ENCODE data around the gene SYNJ1.
"Not testable (repeated sequence)": the region's sequence is repeated elsewhere in the genome, so short reads cannot be mapped to it uniquely, and the experiment has no call there.

SYNJ1 gene

DNA sequence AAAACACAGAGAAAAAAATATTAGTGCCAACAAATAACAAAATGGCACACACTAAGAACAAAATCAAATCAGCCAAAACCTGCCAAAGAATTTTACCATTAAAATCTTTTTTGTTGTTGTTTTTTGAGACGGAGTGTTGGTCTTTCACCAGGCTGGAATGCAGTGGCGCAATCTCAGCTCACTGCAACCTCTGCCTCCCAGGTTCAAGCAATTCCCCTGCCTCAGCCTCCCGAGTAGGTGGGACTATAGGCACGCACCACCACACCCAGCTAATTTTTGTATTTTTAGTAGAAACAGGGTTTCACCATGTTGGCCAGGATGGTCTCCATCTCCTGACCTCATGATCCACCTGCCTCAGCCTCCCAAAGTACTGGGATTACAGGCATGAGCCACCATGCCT, 8.3 kb upstream of the SYNJ1 start:
- DNase-seq: not testable (repeated sequence)

DNA sequence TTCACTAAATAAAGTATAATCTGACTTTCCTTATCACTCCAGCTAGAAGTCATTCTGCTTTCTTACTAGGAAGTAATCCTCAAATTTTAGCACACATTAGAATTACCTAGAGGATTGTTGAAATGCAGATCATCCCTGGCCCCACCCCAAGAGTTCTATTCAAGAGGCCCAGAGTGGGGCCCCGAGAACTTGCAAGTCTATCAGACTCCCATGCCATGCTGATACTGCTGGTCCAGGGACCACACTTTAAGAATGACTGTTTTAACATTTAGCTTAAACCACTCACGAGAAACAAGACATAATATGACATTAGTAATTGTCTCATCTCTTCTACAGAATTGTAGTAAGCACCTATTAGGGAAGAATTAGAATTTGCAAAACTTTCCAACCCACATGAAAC, 7.7 kb upstream of the SYNJ1 start:
- DNase-seq: no peak

DNA sequence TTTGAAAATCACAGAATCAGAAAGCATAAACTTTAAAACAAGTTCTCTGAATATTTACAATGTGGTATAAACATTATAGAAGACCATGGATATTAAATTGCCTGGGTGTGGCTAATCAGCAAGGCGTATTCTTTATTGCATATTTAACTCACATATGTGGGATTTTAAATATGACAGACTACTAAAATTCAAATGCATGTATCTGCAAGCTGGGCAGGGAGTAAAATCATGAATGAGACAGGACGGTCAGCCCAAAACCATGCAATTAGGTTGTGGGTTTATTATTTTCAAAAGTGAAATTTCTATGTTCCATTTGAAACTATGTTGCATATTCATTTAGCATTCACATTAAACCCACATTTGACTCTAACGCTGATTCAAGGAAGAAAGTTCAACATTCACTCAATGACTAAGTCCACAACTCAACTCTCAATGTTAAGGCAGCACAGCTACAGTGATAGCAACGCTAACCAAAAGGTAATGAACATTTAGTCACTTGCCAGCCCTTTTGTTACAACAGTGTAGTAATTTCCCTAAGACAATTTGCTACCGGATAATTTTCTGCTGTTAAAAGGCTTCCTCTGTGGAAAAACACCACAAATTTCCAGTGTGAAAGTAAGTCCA, 6.3 kb upstream of the SYNJ1 start:
- DNase-seq: no peak

DNA sequence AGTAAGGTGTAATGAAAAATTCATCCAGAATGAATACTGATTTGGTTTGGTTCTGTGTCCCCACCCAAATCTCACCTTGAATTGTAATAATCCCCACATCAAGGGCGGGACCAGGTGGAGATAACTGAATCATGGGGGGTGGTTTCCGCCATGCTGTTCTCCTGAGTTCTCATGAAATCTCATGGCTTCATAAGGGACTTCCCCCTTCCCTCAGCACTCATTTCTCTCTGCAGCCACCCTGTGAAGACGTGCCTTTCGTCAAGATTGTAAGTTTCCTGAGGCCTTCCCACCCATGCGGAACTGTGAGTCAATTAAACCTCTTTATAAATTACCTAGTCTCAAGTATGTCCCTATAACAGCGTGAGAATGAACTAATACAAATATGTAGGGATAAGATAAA, 5.5 kb upstream of the SYNJ1 start:
- no peak for DNase-seq

DNA sequence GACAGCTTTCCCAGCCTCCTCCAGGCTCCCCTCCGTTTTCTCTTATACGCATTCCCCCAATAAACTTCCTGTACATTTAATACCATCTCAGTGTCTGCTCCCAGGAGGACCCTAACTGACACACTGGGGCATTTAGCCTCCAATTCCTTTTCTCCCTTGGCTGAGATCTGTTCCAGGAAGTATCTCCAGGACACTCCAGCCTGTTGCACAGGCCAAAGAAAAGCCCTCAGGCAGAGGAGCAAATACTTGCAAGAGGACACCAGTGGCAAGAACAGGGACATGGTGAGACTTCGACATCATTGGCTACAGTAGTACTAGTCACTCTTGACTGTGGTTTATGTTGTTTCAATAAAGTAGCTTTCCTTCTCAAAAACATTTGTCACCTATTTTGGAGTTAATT, 4.7 kb upstream of the SYNJ1 start:
- no peak for DNase-seq

DNA sequence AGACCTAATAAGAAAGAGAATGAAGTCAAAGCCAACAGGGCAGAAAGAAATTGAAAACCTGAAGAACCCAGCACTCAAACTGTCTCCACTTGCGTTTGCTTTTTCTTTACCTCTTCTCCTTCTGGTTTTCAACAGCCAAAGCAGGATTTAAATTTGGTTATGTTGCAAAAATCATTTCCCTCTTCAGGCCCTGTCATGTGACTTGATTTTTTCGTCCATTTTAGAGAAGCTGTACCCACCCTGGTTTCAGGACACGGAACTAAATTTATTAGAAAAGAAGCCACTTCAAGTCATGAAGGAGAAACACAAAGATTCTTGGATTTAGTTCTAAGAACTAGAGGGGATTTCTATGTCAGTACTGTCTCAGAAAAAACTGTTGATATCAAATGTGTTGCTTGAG, 1.0 kb upstream of the SYNJ1 start:
- DNase-seq: no peak

DNA sequence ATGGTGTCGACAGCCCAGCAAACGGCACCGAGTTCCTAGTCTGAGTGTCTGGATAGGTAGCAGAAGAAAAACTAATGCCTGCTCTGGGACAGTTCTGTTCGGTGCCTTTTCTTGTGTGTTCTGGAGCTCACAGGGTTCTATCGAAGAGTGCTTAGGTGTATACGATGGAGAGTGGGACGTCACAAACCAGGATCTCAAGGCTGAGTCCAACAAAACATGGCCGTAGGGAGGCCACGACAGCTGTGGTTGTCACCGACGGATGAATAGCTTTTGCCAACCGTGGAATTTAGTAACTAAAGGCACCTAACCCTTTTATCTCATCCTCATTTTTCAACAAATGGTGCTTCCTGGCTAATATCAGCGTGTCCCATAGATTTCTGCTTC, 635 bp upstream of the SYNJ1 start:
- DNase-seq: no peak

DNA sequence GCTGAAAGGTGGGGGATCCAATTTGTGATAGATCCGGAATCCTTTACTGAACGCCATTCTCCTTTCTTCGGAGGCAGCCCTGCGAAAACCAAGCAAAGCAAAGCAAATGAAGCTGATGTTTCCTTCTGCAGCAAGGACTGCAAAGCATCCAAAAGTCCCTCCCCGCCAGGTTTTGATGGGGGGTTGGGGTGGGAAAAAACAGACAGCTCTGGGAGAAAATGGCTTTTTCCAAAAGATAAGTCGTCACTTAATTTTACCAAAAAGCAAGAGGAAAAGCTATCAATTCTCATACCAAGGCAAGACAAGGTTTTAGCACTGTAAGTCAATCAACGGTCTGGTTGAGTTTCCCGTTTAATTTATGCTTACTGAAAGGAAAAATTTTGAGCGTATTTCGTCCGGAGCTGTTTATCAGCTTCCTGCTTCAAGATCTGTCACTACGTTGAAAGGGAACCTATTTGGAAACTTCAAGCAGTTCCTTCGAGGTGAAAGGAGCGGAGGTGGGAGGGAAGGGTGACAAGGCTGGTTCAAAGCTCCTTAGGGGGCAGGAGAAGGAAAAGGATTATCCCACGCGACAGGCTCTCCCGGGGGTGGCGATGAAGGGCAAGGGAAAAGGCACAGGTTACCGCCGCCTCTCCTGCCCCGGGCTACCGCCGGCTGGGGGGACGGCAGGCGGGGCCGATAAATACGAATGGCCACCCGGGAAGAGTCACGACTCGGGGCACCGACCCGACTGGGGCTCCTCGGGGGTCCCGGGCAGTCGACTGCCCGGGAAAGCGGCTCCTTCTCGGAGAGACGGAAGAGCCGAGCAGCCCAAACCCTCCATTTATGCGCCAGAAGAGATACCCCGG, 750 bp downstream of the SYNJ1 start:
- peak; percentile 57 for DNase-seq

DNA sequence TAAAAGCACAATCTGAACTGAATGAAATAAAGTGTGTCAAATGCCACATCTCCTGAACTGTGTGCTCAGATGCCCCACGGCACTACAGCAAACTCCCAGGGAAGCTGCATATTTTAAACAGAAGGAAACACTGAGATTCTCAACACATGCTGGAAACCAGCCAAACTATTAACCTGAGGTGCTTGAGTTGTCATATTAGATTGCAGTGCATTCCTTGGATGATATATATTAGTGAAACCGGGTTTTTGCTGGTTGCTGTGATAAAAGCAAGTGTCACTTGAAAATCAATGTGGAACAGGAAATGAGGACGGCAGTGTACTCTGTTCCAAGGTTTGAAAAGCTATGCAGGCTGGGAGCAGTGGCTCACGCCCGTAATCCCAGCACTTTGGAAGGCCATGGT, 8.7 kb downstream of the SYNJ1 start:
- DNase-seq: no peak

DNA sequence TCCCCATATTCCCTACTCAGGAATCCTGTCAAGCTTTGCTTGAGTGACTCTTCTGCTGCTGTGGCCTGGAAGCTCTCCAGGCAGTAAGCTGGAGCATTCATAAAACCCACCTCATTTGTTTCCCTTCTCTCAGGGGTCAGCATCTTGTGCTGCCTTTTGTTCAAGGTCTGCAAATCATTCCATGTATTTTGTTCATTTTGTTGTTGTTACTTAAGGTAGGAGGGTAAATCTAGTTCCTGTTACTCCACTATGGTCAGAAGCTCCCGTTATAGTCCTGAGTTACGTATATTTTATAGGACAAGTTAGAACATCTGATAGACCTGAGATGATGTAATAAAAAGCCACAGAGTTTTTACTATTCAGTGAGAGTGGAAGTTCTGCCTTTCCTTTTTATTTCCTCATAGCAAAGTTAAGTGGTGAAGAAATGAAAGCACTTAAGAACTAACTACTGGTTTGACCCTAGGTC, 9.9 kb downstream of the SYNJ1 start:
- no peak for DNase-seq

DNA sequence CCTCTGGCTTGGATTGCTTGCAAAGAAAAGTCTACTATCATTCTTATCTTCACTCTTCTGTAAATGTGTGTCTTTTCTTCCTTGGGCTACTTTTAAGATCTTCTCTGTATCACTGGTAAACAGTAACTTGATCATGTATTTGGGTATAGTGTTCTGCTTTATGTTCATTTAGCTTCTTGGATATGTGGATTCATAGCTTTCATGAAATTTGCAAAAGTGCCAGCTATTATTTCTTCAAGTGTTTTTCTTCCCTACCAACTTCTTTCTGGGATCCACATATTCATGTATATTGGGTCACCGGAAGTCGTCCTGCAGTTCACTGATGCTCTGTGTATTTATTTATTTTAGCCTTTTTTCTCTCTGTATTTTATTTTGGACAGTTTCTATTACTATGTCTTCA, 11.3 kb downstream of the SYNJ1 start:
- no peak for DNase-seq

DNA sequence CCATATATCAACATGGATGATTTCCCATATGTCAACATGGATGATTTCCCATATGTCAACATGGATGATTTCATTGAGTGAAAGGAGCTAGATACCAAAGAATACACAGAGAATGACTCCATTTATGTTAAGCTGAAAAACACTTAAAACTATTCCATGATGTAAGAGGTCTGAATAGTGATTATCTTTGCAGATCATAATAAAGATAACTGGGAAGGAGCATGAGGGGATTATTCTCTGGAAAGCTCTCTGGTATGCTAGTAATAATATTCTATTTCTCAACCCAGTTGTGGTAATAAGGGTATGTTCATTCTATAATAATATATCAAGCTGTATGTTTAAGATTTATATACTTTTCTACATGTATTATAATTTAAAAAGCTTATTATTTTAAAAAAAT, 14.1 kb downstream of the SYNJ1 start:
- DNase-seq: no peak

DNA sequence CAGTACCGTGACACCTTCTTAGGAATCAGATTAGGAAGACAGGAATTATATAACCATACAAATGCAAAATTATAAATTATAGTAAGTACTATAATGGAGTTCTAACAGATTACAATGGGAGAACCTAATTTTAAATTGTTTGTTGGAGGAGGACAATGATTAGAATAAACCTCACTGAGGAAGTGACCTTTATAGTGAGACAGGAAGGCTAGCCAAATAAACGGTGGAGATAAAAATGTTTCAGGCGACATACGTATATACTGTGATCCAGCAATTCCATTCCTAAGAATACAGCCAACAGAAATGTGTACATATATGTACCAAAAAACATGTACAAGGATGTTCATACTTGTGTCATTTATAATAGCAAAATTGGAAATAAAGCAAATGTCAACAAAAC, 15.2 kb downstream of the SYNJ1 start:
- no peak for DNase-seq

DNA sequence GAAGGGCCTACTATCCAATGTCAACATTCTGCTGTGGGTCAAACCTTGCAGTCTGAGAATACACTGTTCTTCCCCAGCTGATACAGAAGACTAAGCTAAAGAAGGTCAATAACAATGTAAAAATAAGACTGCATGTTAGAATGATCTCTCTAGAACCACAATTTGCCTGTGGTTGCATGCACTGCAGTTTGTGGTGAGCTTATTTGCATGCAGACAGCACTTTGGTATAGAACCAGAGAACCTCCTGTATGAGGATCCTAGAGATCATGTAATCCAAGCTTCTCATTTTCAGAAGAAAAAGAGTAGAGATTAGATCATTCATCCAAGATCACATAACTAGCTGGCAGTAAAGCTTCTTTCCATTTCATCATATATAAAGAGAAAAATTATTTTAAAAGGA, 15.8 kb downstream of the SYNJ1 start:
- no peak for DNase-seq

DNA sequence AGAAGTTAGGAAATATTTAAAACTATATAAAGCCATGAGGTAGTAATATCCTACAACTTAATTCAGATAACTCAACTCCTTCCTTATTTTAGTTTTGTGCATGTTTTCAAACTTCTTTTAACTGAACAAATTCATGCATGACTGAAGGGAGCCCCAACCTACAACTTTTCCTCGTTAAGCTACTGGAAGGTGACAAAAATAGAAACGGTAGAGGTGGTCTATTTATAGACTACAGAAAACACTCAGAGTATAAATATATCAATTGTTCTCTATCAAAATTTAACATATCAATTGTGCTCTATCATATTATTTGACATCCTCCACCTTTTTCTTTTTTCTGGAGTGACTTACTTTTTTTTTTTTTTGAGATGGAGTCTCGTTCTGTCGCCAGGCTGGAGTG, 16.8 kb downstream of the SYNJ1 start:
- DNase-seq: no peak

DNA sequence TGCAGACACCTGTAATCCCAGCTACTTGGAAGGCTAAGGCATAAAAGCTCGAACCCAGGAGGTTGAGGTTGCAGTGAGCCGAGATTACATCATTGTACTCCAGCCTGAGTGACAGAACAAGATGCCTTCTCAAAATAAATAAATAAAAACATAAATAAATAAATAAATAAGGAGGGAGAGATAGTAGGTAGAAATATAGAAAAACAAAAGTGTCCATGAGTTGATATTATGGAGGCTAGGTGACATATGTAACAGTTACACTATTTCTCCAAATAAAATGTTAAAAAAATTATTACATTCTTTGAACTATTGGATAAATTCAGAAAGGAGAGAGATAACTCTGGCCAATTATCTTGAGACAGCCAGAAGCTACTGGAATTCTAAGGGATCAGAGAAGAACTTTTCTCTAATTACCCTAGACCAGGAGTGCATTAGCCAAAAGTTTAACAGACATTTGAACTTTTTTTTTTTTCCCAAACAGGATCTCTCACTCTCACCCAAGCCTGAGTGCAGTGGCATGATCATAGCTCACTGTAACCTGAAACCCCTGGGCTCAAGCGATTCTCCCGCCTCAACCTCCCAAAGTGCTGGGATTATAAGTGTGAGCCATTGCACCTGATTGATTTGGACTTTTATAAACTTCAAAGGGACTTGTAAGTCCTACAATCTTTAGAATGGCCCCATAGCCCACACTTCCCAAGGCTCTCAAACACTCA, 17.6 kb downstream of the SYNJ1 start:
- DNase-seq: no peak

DNA sequence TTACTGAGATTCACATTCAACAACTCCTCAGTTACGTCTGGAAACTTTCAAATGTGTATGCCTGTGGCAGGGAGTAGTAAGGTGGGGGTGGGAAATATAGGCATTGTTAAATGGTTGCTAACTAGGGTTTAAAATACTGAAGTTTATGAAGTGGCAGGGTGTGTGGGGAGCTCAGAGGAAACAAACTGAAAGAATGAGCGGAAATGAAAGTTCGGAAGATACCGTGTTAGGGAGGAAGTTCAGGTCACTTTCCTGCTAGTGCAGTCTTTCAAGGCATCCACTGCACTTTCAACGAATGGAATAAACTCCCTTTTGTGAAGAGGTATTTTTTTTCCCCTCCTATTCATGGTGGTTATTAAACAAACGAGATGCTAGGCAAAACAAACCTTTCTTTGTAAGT, 19.7 kb downstream of the SYNJ1 start:
- no peak for DNase-seq

DNA sequence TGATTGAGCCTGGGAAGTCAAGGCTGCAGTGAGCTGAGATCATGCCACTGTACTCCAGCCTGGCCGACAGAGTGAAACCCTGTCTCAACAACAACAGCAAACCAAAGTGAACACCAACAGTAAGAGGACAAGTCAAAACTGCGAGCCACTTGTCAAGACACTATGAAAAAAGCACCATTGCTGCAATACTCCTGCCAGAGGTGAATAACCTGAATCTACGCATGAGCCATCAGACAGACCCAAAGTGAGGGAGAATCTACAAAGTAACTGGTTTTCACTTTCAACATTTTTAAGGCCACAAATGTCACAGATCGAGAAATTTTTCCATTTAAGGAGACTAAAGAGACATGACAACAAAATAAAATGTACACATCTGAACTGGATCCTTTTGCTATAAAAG, 21.9 kb downstream of the SYNJ1 start:
- no peak for DNase-seq

DNA sequence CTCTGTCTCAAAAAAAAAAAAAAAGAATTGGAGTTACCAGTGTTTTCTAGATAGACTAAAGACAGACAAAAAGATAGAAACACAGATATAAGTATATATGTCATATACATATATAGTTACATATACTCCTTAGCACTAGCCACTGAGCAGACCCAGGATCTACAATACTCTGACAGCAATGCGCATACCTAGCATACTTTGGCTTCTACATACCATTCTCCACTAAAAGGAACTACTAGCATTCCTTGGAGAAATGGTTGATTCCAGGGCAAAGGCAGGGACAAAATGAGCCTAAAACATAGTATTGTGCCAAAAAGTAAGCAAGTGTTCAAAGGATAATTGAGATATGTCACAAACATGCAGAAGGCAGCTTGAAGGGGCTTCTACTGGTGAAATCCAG, 22.7 kb downstream of the SYNJ1 start:
- DNase-seq: no peak

DNA sequence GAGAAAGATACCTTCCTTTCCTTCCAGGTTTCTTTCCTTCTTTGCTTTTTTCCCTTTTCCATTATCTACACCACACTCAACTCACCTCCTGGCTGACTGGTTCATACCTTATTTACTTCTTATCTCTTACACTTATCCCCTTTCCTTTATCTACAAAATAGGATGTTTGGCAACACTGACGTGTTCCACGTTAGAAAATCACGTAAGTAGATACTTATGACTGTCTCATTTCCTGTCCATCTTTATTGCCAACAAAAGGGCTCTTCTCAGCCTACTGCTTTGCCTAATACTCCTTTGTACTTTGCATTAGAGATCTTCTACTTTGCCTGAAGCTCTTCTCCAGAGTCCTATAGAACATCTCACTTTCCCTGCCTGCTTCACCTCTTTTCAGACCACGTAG, 25.1 kb downstream of the SYNJ1 start:
- DNase-seq: no peak

DNA sequence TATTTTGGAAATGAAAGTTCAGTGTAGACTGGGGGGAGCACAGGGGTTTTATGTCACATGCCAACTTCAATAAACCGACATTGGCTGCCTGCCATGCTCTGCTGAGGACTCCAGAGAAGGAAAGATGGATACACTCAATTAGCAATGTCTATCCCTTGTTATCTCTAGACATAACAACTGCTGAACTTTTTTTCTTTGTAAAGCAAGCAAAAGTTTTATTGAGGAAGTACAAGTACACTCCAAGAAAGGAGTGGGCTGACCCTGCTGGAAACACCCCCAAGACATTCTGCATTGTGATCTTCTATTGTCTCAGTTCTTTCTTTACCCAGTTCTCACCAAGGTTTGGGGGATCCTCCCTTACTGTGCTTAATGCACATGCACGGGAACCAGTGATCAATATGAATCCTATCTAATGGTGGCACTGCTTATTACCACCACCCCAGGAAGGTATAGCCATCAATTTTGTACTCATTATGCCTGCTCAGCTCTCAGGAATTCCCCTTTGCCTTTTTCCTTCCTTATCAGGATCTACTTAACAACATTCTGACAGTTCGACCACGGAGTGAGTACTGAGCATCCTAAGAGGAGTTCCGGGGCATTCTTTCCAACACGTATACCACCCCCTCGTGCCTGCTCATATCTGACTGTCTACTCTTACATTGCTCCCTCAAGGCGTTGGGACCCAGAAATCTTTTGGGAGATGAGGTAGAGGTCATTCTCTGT, 28.7 kb downstream of the SYNJ1 start:
- DNase-seq: no peak

DNA sequence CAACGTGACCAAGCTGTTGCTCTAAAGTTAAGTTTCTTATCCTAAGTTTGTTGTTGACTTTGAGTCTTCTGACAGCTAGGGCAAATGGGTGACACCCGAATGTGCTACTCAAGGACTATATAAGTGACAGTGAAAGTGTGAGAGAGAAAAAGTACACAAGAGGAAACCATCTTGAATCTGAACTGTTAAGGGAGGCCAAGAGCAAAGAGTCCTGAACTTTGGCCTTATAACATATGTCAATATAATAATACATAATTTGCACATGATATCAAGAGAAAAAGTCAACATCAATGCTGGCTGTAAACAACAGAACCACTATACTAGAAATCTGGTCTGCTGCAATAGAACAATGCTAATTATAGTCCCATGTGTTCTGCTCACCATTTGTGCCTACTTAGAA, 29.5 kb downstream of the SYNJ1 start:
- no peak for DNase-seq

DNA sequence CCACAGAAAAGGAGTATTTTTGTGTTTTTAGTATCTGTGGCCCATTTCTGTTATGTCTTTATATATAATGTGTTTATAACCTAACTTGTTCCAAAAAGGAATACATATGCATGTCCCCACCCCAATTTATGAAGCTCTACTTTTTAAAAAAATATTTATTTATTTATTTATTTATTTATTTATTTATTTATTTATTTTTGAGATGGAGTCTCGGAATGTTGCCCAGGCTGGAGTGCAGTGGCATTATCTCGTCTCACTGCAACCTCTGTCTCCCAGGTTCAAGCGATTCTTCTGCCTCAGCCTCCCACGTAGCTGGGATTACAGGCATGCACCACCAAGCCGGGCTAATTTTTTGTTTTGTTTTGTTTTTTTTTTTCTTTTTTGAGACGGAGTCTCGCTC, 32.3 kb downstream of the SYNJ1 start:
- not testable (repeated sequence) for DNase-seq
